IMR-90 (cell line): Measurements from ENCODE around the gene TMEM130. TPM values are rescaled to one million over a fixed set of nuclear protein-coding genes. Genes with fewer than 3 reads are reported as not detected.
A peak's percentile ranks its signal among the peaks of the same experiment; 100 is the strongest.

Experiments used
- ATAC-seq: fragments of 200-7000 bp; cut with Tn5 transposase; 2 replicates; pipeline ENCODE4 v1.9.1; 2020; ENCODE audit warnings: low read depth, mild to moderate bottlenecking, moderate library complexity
- BruUV-seq: library from RNA; stranded (reverse); fragments of 400-500 nt; replicated peaks from 2 replicates; lab custom pipeline; 2021; lab: Mats Ljungman, UMichigan
- CTCF ChIA-PET: fragments of 300-600 bp; formaldehyde crosslinking; extraction: SDS; loops from one replicate; lab custom pipeline; 2021; ENCODE audit warnings: antibody characterized with exemption; lab: Yijun Ruan, JAX
- POLR2A ChIA-PET: fragments of 300-600 bp; sonication (Branson Sonifier 250); formaldehyde crosslinking; loops from one replicate; lab custom pipeline; 2022; ENCODE audit warnings: antibody characterized with exemption; ENCODE audit not compliant: unreplicated experiment; lab: Charles Lee
- DNase-seq: peaks from one replicate; pipeline ENCODE4 v3.0.0; 2013
- H2AFZ ChIP-seq: replicated peaks from 2 replicates; pipeline ENCODE3; 2013; ENCODE audit warnings: low read length, mild to moderate bottlenecking; ENCODE audit not compliant: poor library complexity
- H2AK5ac ChIP-seq: 2 replicates; pipeline ENCODE4 v1.6.1; 2013; ENCODE audit warnings: low read depth, low read length, inconsistent platforms
- H2AK9ac ChIP-seq: replicated peaks from 2 replicates; pipeline ENCODE3; 2013; ENCODE audit warnings: mild to moderate bottlenecking, low read depth, low read length, moderate library complexity; ENCODE audit not compliant: poor library complexity
- H2BK120ac ChIP-seq: 2 replicates; pipeline ENCODE4 v1.6.1; 2013; ENCODE audit warnings: low read depth, low read length, inconsistent platforms
- H2BK15ac ChIP-seq: 3 replicates; pipeline ENCODE4 v1.6.1; 2013; ENCODE audit warnings: low read depth, low read length, inconsistent platforms
- H2BK20ac ChIP-seq: 2 replicates; pipeline ENCODE4 v1.6.1; 2013; ENCODE audit warnings: low read depth, mild to moderate bottlenecking, inconsistent platforms, low read length, moderate library complexity
- H2BK5ac ChIP-seq: 2 replicates; pipeline ENCODE4 v1.6.1; 2013; ENCODE audit warnings: mild to moderate bottlenecking, low read depth, low read length, inconsistent platforms; ENCODE audit not compliant: poor library complexity, severe bottlenecking
- H3K14ac ChIP-seq: replicated peaks from 2 replicates; pipeline ENCODE4 v1.6.1; 2013; ENCODE audit warnings: low read depth, low read length, inconsistent platforms
- H3K18ac ChIP-seq: 2 replicates; pipeline ENCODE4 v1.6.1; 2013; ENCODE audit warnings: low read depth, low read length, control low read depth
- H3K23ac ChIP-seq: 2 replicates; pipeline ENCODE4 v1.6.1; 2013; ENCODE audit warnings: low read depth, low read length, inconsistent platforms
- H3K27ac ChIP-seq: 2 replicates; pipeline ENCODE4 v1.5.1; 2013; ENCODE audit warnings: mild to moderate bottlenecking, control low read depth, low read length; ENCODE audit not compliant: insufficient read depth
- H3K27me3 ChIP-seq: 2 replicates; pipeline ENCODE4 v1.6.1; 2013; ENCODE audit warnings: low read length; ENCODE audit not compliant: control insufficient read depth, insufficient read depth
- H3K36me3 ChIP-seq: 2 replicates; pipeline ENCODE4 v1.6.1; 2013; ENCODE audit warnings: low read length, mixed read lengths; ENCODE audit not compliant: control insufficient read depth, insufficient read depth
- H3K4ac ChIP-seq: 2 replicates; pipeline ENCODE4 v1.6.1; 2013; ENCODE audit warnings: low read depth, low read length, inconsistent platforms
- H3K4me1 ChIP-seq: 2 replicates; pipeline ENCODE4 v1.6.1; 2013; ENCODE audit warnings: low read length, mixed read lengths; ENCODE audit not compliant: control insufficient read depth, insufficient read depth
- H3K4me2 ChIP-seq: 2 replicates; pipeline ENCODE4 v1.6.1; 2013; ENCODE audit warnings: low read depth, mild to moderate bottlenecking, control low read depth, low read length, moderate library complexity
- H3K4me3 ChIP-seq: 2 replicates; pipeline ENCODE4 v1.5.1; 2013; ENCODE audit warnings: low read depth, mild to moderate bottlenecking, control low read depth, low read length, moderate library complexity; ENCODE audit not compliant: insufficient read depth
- H3K56ac ChIP-seq: 2 replicates; pipeline ENCODE4 v1.6.1; 2013; ENCODE audit warnings: low read length, inconsistent platforms; ENCODE audit not compliant: insufficient read depth; ENCODE audit errors: extremely low read depth
- H3K79me1 ChIP-seq, 2 experiments: 2 replicates each; pipeline ENCODE4 v1.6.1; 2013; ENCODE audit warnings: low read length in 2 of 2, inconsistent platforms in 1 of 2, low read depth in 1 of 2
- H3K9ac ChIP-seq: 2 replicates; pipeline ENCODE4 v1.6.1; 2013; ENCODE audit warnings: low read depth, low read length, control low read depth
- H3K9me1 ChIP-seq: 2 replicates; pipeline ENCODE4 v1.6.1; 2013; ENCODE audit warnings: low read length, inconsistent platforms; ENCODE audit not compliant: insufficient read depth
- H3K9me3 ChIP-seq: 2 replicates; pipeline ENCODE4 v1.6.1; 2013; ENCODE audit warnings: low read length; ENCODE audit not compliant: control insufficient read depth, insufficient read depth
- H4K20me1 ChIP-seq: 2 replicates; pipeline ENCODE4 v1.6.1; 2013; ENCODE audit warnings: low read length, inconsistent platforms; ENCODE audit not compliant: insufficient read depth
- H4K5ac ChIP-seq: 2 replicates; pipeline ENCODE4 v1.6.1; 2013; ENCODE audit warnings: mild to moderate bottlenecking, low read depth, low read length, control low read depth
- H4K8ac ChIP-seq, 2 experiments: 2 replicates each; pipeline ENCODE4 v1.6.1; 2013; ENCODE audit warnings: low read depth in 2 of 2, low read length in 2 of 2, control low read depth in 1 of 2, inconsistent platforms in 1 of 2
- H4K91ac ChIP-seq: 2 replicates; pipeline ENCODE4 v1.6.1; 2013; ENCODE audit warnings: low read depth, low read length, inconsistent platforms; ENCODE audit not compliant: insufficient read depth
- FOS ChIP-seq: fragments of 150-350 bp; IDR thresholded peaks from 2 replicates; pipeline ENCODE4 v1.6.1; 2016; ENCODE audit warnings: low read depth, low read length
- WGBS, 2 experiments: methylation state at CpG; one replicate each; pipeline versions ENCODE4 v1.1.5 to v1.1.7; 2013; ENCODE audit warnings: missing lambda C conversion rate in 2 of 2; ENCODE audit not compliant: insufficient read length in 1 of 2; ENCODE audit errors: extremely low coverage in 2 of 2; 5-methylcytosine and 5-hydroxymethylcytosine counted together
- dilution Hi-C: fragments of 300-500 bp; cut with HindIII; formaldehyde crosslinking; loops from one replicate; pipeline ENCODE4 v1.14.3; 2018; ENCODE audit warnings: low sequenced_read_pairs; ENCODE audit not compliant: unreplicated experiment
- in situ Hi-C: fragments of 300-500 bp; cut with MboI; formaldehyde crosslinking; loops from 3 replicates; pipeline ENCODE4 v1.14.3; 2019; ENCODE audit warnings: low sequenced_read_pairs, inconsistent platforms, mixed read lengths
- intact Hi-C: fragments of 100-400 bp; cut with micrococcal nuclease; formaldehyde crosslinking; loops from 2 replicates; pipeline ENCODE4 v1.10.0; 2022
- polyA plus RNA-seq, 3 experiments: library from polyadenylated mRNA; depleted of rRNA; stranded (reverse); fragments of >200 nt; gene quantifications; 2 replicates each; pipeline ENCODE4 v1.2.3, GENCODE V29; 2012; ENCODE audit warnings: low replicate concordance in 1 of 3
- total RNA-seq: library from RNA; depleted of rRNA; stranded (reverse); fragments of >200 nt; gene quantifications from 2 replicates; pipeline ENCODE4 v1.2.3, GENCODE V29; 2012

Gene TMEM130
- total and polyA plus RNA-seq, 2 of the 4 experiments (the other 2 are of a cell fraction), result 1.1 to 14.8 TPM

DNA sequence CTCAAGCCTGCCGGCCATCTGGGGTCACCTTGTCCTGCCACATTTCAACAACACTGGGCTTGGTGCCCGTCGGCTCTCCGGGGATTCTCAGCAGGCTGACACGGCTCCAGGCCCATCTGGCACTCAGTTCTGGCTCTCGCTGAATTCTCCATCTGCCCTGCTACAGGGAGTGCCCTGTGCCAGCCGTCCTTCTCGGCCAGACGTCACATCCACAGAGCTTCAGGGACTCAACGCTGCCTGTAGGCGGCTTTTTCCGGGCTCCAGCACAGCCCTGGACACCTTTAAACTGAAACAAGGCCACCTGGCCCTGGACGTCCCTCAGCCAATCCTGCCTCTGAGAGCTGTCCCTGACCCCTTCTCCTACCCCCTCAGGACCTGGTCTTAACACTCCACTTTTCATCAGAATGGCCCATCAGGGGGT lies 43.0 kb downstream of the TMEM130 start:
- no peak overlapping the region for H3K56ac ChIP-seq
- ATAC-seq (peak; percentile 15; the same call in 1 of the 2 replicates), DNase-seq (no peak)
- H3K14ac ChIP-seq, result no peak overlapping the region
- H2BK15ac ChIP-seq, result no peak overlapping the region
- H2AK9ac ChIP-seq, result no peak overlapping the region
- no peak overlapping the region; the same call in 1 of the 2 replicates for H3K4me2 ChIP-seq
- H4K20me1 ChIP-seq, result no peaks in the 10 kb centered on the region
- in situ Hi-C loops (no loop called here), intact Hi-C loops (no loop called here), dilution Hi-C loops (no loop called here)
- no peak overlapping the region for H3K9ac ChIP-seq
- no peak overlapping the region for H3K18ac ChIP-seq
- no peaks in the 10 kb centered on the region for H3K79me1 ChIP-seq
- H3K4me1 ChIP-seq, result no peaks in the 10 kb centered on the region
- H3K4ac ChIP-seq, result no peak overlapping the region
- no peak overlapping the region for H3K23ac ChIP-seq
- no peak overlapping the region for H2AK5ac ChIP-seq
- CTCF ChIA-PET, result no interaction called here
- H3K27ac ChIP-seq, result no peak overlapping the region
- H3K9me3 ChIP-seq, result peaks cover 2% of the 10 kb centered on the region; the same call in 1 of the 2 replicates
- H3K36me3 ChIP-seq, result no peaks in the 10 kb centered on the region
- TF ChIP-seq FOS, result no peak
- H3K9me1 ChIP-seq, result no peaks in the 10 kb centered on the region
- WGBS, 2 experiments, result 4% methylated on average over 9 of the region's 13 CpGs; no CpG with 5 or more reads in 1 of the 2 experiments
- H4K5ac ChIP-seq, result no peak overlapping the region
- H2AFZ ChIP-seq, result peak overlapping the region; percentile 83
- POLR2A ChIA-PET, result no interaction called here
- no peak overlapping the region for H4K91ac ChIP-seq
- no peak overlapping the region for H4K8ac ChIP-seq
- no peak overlapping the region for H2BK20ac ChIP-seq
- no peak overlapping the region for H3K4me3 ChIP-seq
- peaks cover 5% of the 10 kb centered on the region for H3K27me3 ChIP-seq
- no TSS peak for BruUV-seq
- no peak overlapping the region for H2BK120ac ChIP-seq
- no peak overlapping the region for H2BK5ac ChIP-seq
